NCI-H1436 (cell line): ENCODE data around the gene IL31.
A peak's percentile ranks its signal among the peaks of the same experiment; 100 is the strongest.

Experiments
- DNase-seq: peaks from one replicate; lab custom pipeline; 2025; lab: John Stamatoyannopoulos, UW

The IL31 gene

GRCh38 chr12:122128481-122128880 lies 45.5 kb downstream of the IL31 start:
- DNase-seq: no peak

GRCh38 chr12:122127839-122128238 lies 46.2 kb downstream of the IL31 start:
- no peak for DNase-seq

GRCh38 chr12:122126713-122127597 lies 47.1 kb downstream of the IL31 start:
- no peak for DNase-seq

DNA sequence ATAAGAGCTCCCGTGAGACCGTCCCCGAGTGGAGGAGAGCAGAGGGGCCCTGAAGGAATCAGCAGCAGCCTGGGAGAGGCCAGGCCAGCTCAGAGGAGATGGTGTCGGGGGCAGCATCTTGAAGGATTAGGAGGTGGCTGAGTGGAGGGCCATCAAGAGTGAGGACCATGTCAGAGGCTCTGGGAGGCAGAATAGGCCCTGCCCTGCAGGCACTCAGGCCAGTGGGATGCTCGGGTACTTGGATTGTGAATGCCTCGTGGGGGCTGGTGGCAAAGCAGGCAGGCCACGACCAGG lies 47.7 kb downstream of the IL31 start:
- peak; percentile 10 for DNase-seq

DNA sequence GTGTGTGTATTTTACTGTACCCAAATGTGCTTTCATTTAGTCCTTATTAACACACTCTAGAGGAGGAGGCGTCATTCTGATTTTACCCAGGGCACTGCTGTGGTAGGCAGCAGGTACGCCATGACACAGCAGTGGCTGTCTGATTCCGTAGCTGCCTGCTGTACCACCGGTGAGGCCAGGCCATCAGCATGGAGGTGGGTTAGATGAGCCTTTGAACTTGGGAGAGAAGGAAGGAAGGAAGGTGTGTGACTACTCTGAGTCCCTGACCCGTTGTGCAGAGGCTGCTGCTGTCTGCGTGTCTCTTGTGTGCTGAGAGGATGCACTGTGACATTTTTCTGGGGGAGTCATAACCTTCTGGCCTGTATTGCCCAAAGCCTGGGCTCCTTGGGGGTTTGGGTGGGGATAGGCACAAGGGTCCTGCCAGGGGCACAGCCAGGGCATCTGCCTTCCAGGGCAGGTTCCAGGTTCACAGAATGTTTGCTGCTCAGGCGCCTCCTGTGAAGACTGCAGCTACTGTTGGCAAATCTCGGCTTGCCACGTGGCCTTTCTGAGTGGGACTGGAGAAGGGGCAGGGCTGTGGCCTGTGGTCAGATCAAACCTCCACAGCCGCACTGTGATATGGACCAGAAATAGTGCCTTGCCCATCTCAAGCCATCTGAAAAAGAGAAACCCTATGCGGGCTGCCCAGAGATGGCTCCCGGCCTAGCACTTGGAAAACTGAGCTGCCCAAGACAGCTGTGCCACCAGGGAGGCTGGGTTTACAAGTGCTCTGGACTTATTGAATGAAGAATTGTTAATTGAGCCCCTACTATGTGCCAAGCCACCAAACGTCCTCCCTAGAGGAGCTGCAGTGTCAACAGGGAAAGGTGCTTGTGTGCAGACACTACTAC lies 48.3 kb downstream of the IL31 start:
- DNase-seq: no peak

DNA sequence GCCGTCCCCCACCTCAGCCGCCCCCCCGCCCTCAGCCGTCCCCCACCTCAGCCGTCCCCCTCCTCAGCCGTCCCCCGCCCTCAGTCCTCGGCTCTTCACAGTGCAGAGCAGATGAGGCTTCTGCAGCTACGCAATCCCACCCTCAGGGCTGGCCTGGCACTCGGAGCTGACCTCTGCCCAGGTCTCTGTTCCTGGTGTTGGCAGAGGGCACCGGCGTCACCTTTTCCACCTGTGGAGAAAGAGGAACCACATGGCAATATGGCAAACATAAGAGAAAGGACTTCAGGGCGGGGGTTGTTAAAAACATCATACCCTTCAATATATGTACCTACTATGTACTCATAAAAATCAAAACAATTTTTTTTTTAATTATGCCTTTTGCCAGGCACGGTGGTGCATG lies 49.7 kb downstream of the IL31 start:
- DNase-seq: no peak

GRCh38 chr12:122123761-122124145 lies 50.3 kb downstream of the IL31 start:
- DNase-seq: no peak

GRCh38 chr12:122123051-122123760 lies 50.8 kb downstream of the IL31 start:
- peak; percentile 70 for DNase-seq
